22Rv1 (cell line): Measurements from ENCODE around the gene TBCK.

Experiments used
- ZFX ChIP-seq: fragments of 450-650 bp; IDR thresholded peaks from 2 replicates; pipeline ENCODE4 v1.6.1; 2017; ENCODE audit warnings: antibody characterized with exemption, borderline replicate concordance
- TF ChIP-seq, protein P1 (sequence below): fragments of 450-650 bp; IDR thresholded peaks from 2 replicates; pipeline ENCODE4 v1.5.1; 2017; ENCODE audit warnings: mild to moderate bottlenecking

DNA sequence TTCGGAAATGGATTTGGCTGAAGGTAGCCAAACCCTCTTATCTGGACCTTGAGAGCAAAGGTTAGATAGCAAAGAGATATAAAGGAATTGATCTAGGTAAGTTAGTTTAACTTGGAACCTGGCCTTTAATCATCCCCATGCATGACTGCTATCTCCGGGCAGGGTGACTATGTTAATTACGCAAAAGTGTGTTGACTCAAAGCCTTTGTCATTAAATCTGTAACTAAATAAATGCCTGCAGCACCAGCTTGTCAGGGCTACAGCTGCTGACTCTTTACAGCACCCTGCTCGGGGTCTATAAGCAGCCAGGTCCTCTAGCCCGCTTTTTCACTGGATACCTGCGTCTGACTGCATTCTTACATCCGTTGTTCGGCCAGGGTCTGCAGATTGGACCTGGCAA is 201.7 kb downstream of the TBCK start:
- TF ChIP-seq, protein P1, sequence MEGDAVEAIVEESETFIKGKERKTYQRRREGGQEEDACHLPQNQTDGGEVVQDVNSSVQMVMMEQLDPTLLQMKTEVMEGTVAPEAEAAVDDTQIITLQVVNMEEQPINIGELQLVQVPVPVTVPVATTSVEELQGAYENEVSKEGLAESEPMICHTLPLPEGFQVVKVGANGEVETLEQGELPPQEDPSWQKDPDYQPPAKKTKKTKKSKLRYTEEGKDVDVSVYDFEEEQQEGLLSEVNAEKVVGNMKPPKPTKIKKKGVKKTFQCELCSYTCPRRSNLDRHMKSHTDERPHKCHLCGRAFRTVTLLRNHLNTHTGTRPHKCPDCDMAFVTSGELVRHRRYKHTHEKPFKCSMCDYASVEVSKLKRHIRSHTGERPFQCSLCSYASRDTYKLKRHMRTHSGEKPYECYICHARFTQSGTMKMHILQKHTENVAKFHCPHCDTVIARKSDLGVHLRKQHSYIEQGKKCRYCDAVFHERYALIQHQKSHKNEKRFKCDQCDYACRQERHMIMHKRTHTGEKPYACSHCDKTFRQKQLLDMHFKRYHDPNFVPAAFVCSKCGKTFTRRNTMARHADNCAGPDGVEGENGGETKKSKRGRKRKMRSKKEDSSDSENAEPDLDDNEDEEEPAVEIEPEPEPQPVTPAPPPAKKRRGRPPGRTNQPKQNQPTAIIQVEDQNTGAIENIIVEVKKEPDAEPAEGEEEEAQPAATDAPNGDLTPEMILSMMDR, result no peak
- TF ChIP-seq ZFX, result no peak
